Skeletal muscle satellite cell (primary cell): ENCODE measurements around the gene MAP7.

Experiments
- H3K27me3 ChIP-seq: 2 replicates; pipeline ENCODE4 v1.7.0; 2013; ENCODE audit warnings: low read length; ENCODE audit not compliant: control insufficient read depth, insufficient read depth
- H3K36me3 ChIP-seq: 2 replicates; pipeline ENCODE4 v1.7.0; 2013; ENCODE audit warnings: mild to moderate bottlenecking, control low read depth, low read length; ENCODE audit not compliant: insufficient read depth
- H3K4me1 ChIP-seq: 2 replicates; pipeline ENCODE4 v1.7.0; 2013; ENCODE audit warnings: low read length; ENCODE audit not compliant: control insufficient read depth, insufficient read depth
- H3K4me2 ChIP-seq: 2 replicates; pipeline ENCODE4 v1.7.0; 2013; ENCODE audit warnings: mild to moderate bottlenecking, low read length
- H3K4me3 ChIP-seq: 2 replicates; pipeline ENCODE4 v1.7.0; 2013; ENCODE audit warnings: low read length
- H3K9ac ChIP-seq: 2 replicates; pipeline ENCODE4 v1.7.0; 2013; ENCODE audit warnings: mild to moderate bottlenecking, low read depth, low read length, moderate library complexity
- H3K9me3 ChIP-seq: replicated peaks from 2 replicates; pipeline ENCODE4 v1.7.0; 2013; ENCODE audit warnings: mild to moderate bottlenecking, control low read depth, low read length

The MAP7 gene

GRCh38 chr6:136563386-136564152 is 13.3 kb upstream of the MAP7 start:
- Histone ChIP-seq H3K4me2 (no peak overlapping the region), H3K36me3 (peaks cover 37% of the 10 kb centered on the region), H3K4me3 (no peak overlapping the region), H3K9me3 (no peaks in the 10 kb centered on the region), H3K27me3 (no peaks in the 10 kb centered on the region), H3K4me1 (peaks cover 16% of the 10 kb centered on the region), H3K9ac (no peak overlapping the region)

- Histone ChIP-seq H3K4me3 (no peak overlapping the region), H3K36me3 (peaks cover 39% of the 10 kb centered on the region), H3K27me3 (no peaks in the 10 kb centered on the region), H3K9ac (no peak overlapping the region), H3K9me3 (no peaks in the 10 kb centered on the region), H3K4me1 (peaks cover 16% of the 10 kb centered on the region), H3K4me2 (no peak overlapping the region)
Observed at GRCh38 chr6:136562211-136562610, 12.0 kb upstream of the MAP7 start.

GRCh38 chr6:136553166-136553787 is 3.1 kb upstream of the MAP7 start:
- Histone ChIP-seq H3K9me3 (no peaks in the 10 kb centered on the region), H3K4me1 (peaks cover 14% of the 10 kb centered on the region), H3K9ac (no peak overlapping the region), H3K36me3 (peaks cover 19% of the 10 kb centered on the region), H3K27me3 (peaks cover 21% of the 10 kb centered on the region), H3K4me3 (no peak overlapping the region), H3K4me2 (no peak overlapping the region)

- peaks cover 21% of the 10 kb centered on the region for H3K27me3 ChIP-seq
- H3K4me1 ChIP-seq = peaks cover 14% of the 10 kb centered on the region
- H3K9me3 ChIP-seq = no peaks in the 10 kb centered on the region
- no peak overlapping the region for H3K4me3 ChIP-seq
- H3K4me2 ChIP-seq = no peak overlapping the region
- H3K9ac ChIP-seq = no peak overlapping the region
- H3K36me3 ChIP-seq = peaks cover 12% of the 10 kb centered on the region
Observed at GRCh38 chr6:136552054-136552453, 1.8 kb upstream of the MAP7 start.

- H3K4me3 ChIP-seq = peak overlapping the region; percentile 82
- no peak overlapping the region for H3K9ac ChIP-seq
- H3K36me3 ChIP-seq = peaks cover 8% of the 10 kb centered on the region
- peaks cover 21% of the 10 kb centered on the region for H3K27me3 ChIP-seq
- peak overlapping the region; percentile 96 for H3K4me2 ChIP-seq
- H3K4me1 ChIP-seq = peaks cover 14% of the 10 kb centered on the region
- H3K9me3 ChIP-seq = no peaks in the 10 kb centered on the region
Observed at GRCh38 chr6:136551103-136551502, 881 bp upstream of the MAP7 start.

GRCh38 chr6:136550045-136550329 is 235 bp downstream of the MAP7 start:
- peak overlapping the region; percentile 96 for H3K4me2 ChIP-seq
- peaks cover 14% of the 10 kb centered on the region for H3K4me1 ChIP-seq
- peak overlapping the region; percentile 82 for H3K4me3 ChIP-seq
- H3K36me3 ChIP-seq = peaks cover under 1% of the 10 kb centered on the region
- H3K9me3 ChIP-seq = no peaks in the 10 kb centered on the region
- H3K27me3 ChIP-seq = peaks cover 21% of the 10 kb centered on the region
- H3K9ac ChIP-seq = peak overlapping the region; percentile 59

- H3K4me3 ChIP-seq = peak overlapping the region; percentile 82
- peak overlapping the region; percentile 96 for H3K4me2 ChIP-seq
- no peaks in the 10 kb centered on the region for H3K9me3 ChIP-seq
- peaks cover 14% of the 10 kb centered on the region for H3K4me1 ChIP-seq
- peaks cover 21% of the 10 kb centered on the region for H3K27me3 ChIP-seq
- peak overlapping the region; percentile 59 for H3K9ac ChIP-seq
- H3K36me3 ChIP-seq = no peaks in the 10 kb centered on the region
Observed at GRCh38 chr6:136549300-136550044, 750 bp downstream of the MAP7 start.

GRCh38 chr6:136548582-136549299 is 1.5 kb downstream of the MAP7 start:
- no peaks in the 10 kb centered on the region for H3K36me3 ChIP-seq
- H3K9me3 ChIP-seq = no peaks in the 10 kb centered on the region
- peaks cover 21% of the 10 kb centered on the region for H3K27me3 ChIP-seq
- no peak overlapping the region for H3K9ac ChIP-seq
- H3K4me3 ChIP-seq = no peak overlapping the region
- peaks cover 14% of the 10 kb centered on the region for H3K4me1 ChIP-seq
- no peak overlapping the region for H3K4me2 ChIP-seq

- Histone ChIP-seq H3K36me3 (no peaks in the 10 kb centered on the region), H3K4me2 (no peak overlapping the region), H3K27me3 (peaks cover 21% of the 10 kb centered on the region)
Observed at GRCh38 chr6:136547871-136548270, 2.4 kb downstream of the MAP7 start.

GRCh38 chr6:136547336-136547735 is 2.9 kb downstream of the MAP7 start:
- Histone ChIP-seq H3K27me3 (peaks cover 24% of the 10 kb centered on the region), H3K4me1 (peaks cover 14% of the 10 kb centered on the region), H3K9ac (no peak overlapping the region), H3K36me3 (no peaks in the 10 kb centered on the region), H3K4me2 (no peak overlapping the region), H3K4me3 (no peak overlapping the region), H3K9me3 (no peaks in the 10 kb centered on the region)

More at GRCh38 chr6:136547871-136548270, 2.4 kb downstream of the MAP7 start:
- Histone ChIP-seq H3K4me3 (no peak overlapping the region), H3K9me3 (no peaks in the 10 kb centered on the region), H3K4me1 (peaks cover 14% of the 10 kb centered on the region), H3K9ac (no peak overlapping the region)

- peaks cover 24% of the 10 kb centered on the region for H3K27me3 ChIP-seq
- no peak overlapping the region for H3K9ac ChIP-seq
- H3K36me3 ChIP-seq = no peaks in the 10 kb centered on the region
- H3K4me1 ChIP-seq = peaks cover 14% of the 10 kb centered on the region
- H3K4me2 ChIP-seq = no peak overlapping the region
- H3K9me3 ChIP-seq = no peaks in the 10 kb centered on the region
- no peak overlapping the region for H3K4me3 ChIP-seq
Observed at GRCh38 chr6:136546331-136546730, 3.9 kb downstream of the MAP7 start.
